ENCODE results near the gene C1orf159. TPM values are rescaled to one million over a fixed set of nuclear protein-coding genes. Genes with fewer than 3 reads are reported as not detected.

C1orf159 gene
- total and polyA plus RNA-seq, 10 of the 15 experiments (the other 5 are each of a cell fraction or from before 2014, with no cell fraction given), result 0.11 to 23.4 (median 8.0) TPM

- H3K9me3 ChIP-seq (replicated peaks; ENCODE audit: control insufficient read depth, insufficient read depth, low read length), result no peaks in the 10 kb centered on the region
- H3K27me3 ChIP-seq (replicated peaks in 1 of 2; ENCODE audit: control insufficient read depth in 2 of 2, insufficient read depth in 2 of 2, low read length in 1 of 2), result no peaks in the 10 kb centered on the region
- RAD21 ChIA-PET (ENCODE audit: unreplicated experiment), result no interaction called here
- peaks cover 7% of the 10 kb centered on the region for H3K4me1 ChIP-seq (ENCODE audit: control insufficient read depth, insufficient read depth, low read length)
- no peak overlapping the region for H3K9ac ChIP-seq (ENCODE audit: control insufficient read depth, insufficient read depth, low read length)
- CTCF ChIA-PET, result no interaction called here
- SMC1A ChIA-PET (ENCODE audit: uncharacterized antibody, unreplicated experiment), result no interaction called here
- ATAC-seq (no peak), DNase-seq (ENCODE audit: low read depth, low spot score) (no peak), FAIRE-seq (no peak)
- H2AFZ ChIP-seq (ENCODE audit: control insufficient read depth, low read depth, low read length), result no peak overlapping the region
- no peaks in the 10 kb centered on the region for H3K79me2 ChIP-seq (ENCODE audit: control insufficient read depth, insufficient read depth, low read length)
- H3K27ac ChIP-seq (ENCODE audit: control insufficient read depth, insufficient read depth), result no peak overlapping the region
- H4K20me1 ChIP-seq (ENCODE audit: control insufficient read depth, insufficient read depth), result no peaks in the 10 kb centered on the region
- intact Hi-C loops (cut with micrococcal nuclease; ENCODE audit: unreplicated experiment) (no loop called here), in situ Hi-C loops (cut with MboI) (no loop called here)
- 54% methylated on average over 28 of the region's 29 CpGs for WGBS (ENCODE audit: insufficient coverage, insufficient replicate concordance, low lambda C conversion rate, missing lambda C conversion rate)
- TF ChIP-seq POU2F2 (IDR thresholded peaks at IDR 0.05; ENCODE audit: borderline replicate concordance, low read depth, low read length) (no peak), RUNX3 (IDR thresholded peaks at IDR 0.05; ENCODE audit: low read length) (no peak), YY1 (IDR thresholded peaks at IDR 0.05; ENCODE audit: low read depth, low read length) (no peak), NFIC (IDR thresholded peaks at IDR 0.05; ENCODE audit: low read depth, low read length) (no peak), CHD4 (IDR thresholded peaks at IDR 0.05) (no peak), NFXL1 (IDR thresholded peaks at IDR 0.05; ENCODE audit: borderline replicate concordance) (no peak), KAT2A (conservative IDR thresholded peaks at IDR 0.05; ENCODE audit: control insufficient read depth, low read depth, low read length) (no peak), KLF5 (IDR thresholded peaks at IDR 0.05; ENCODE audit: partially characterized antibody) (no peak), CTCF (IDR thresholded peaks at IDR 0.05 in 2 of 3, conservative IDR thresholded peaks at IDR 0.05 in 1 of 3; ENCODE audit: control insufficient read depth in 2 of 3, extremely low read depth in 1 of 3, insufficient read depth in 1 of 3, low read depth in 3 of 3, low read length in 3 of 3) (no peak), USF2 (IDR thresholded peaks at IDR 0.05; ENCODE audit: borderline replicate concordance, low read depth, low read length) (no peak), FOS (IDR thresholded peaks at IDR 0.05; ENCODE audit: borderline replicate concordance, extremely low read depth, insufficient read length) (no peak), ESRRA (IDR thresholded peaks at IDR 0.05; ENCODE audit: low read length) (no peak)
- POLR2A ChIA-PET, result no interaction called here
- no peaks in the 10 kb centered on the region for H3K36me3 ChIP-seq (ENCODE audit: control insufficient read depth in 2 of 2, insufficient read depth in 2 of 2, low read length in 1 of 2)
- BruUV-seq (replicated peaks), result no TSS peak
- no peak overlapping the region for H3K4me3 ChIP-seq
- no peak overlapping the region for H3K4me2 ChIP-seq (ENCODE audit: control insufficient read depth, insufficient read depth)
Measured at GRCh38 chr1:1161078-1161682, 45.3 kb upstream of the C1orf159 start.

Data from GM12878 (cell line).